ENCODE results near the gene CAMSAP1.

The CAMSAP1 gene

DNA sequence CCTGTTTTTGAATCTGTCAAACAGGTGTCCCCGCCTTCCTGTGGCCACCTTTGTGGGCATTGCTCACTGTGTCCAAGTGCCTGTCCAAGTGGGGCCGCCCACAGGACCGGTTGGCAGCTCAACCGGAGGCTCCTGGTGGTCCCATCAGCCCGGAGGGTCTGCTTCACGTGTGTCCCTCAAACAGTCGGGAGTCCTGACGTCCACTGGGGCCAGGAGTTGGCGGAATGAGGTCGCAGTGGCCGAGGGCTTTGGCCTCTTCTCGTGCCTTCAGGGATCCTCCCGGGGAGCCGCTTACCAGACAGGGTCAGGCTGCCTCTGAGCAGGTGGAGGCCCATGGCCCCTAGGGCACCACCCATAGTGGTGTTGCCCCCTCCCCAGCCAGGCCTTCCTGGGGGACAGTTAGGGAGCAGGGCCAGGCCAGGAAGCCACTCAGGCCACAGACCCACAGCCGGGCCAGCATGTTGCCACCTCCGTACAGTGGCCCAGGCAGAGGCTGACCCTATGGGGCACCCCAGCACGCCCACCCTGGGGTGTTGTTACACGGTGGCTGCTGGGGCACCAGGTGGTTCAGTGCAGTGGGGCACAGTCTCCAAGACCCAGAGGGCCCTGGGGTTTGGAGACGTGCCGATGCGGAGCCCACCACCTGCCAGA is 135.8 kb downstream of the CAMSAP1 start:
- DNase-seq = no peak

DNA sequence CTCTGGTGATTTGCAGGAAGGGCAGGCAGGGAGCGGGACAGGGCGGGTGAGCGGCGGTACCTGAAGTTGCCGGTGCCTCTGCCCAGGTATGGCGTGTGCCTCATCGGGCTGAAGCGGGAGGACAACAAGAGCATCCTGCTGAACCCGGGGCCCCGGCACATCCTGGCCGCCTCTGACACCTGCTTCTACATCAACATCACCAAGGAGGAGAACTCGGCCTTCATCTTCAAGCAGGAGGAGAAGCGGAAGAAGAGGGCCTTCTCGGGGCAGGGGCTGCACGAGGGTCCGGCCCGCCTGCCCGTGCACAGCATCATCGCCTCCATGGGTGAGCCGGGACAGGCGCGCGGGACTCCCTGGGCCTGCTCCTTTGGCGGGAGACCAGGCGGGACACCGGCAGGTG is 136.6 kb downstream of the CAMSAP1 start:
- DNase-seq = no peak

DNA sequence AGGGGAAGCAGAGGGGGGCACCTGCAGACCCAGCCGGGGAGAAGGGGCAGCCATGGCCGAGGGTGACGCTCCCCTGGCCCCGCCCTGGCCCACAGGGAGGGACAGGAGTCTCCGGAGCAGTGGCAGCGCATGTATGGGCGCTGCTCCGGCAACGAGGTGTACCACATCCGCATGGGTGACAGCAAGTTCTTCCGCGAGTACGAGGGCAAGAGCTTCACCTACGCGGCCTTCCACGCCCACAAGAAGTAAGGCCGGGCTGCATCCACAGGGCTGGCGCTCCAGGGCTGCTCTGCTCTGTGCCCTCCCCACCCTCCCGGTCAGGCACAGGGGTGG is 137.2 kb downstream of the CAMSAP1 start:
- DNase-seq = no peak

DNA sequence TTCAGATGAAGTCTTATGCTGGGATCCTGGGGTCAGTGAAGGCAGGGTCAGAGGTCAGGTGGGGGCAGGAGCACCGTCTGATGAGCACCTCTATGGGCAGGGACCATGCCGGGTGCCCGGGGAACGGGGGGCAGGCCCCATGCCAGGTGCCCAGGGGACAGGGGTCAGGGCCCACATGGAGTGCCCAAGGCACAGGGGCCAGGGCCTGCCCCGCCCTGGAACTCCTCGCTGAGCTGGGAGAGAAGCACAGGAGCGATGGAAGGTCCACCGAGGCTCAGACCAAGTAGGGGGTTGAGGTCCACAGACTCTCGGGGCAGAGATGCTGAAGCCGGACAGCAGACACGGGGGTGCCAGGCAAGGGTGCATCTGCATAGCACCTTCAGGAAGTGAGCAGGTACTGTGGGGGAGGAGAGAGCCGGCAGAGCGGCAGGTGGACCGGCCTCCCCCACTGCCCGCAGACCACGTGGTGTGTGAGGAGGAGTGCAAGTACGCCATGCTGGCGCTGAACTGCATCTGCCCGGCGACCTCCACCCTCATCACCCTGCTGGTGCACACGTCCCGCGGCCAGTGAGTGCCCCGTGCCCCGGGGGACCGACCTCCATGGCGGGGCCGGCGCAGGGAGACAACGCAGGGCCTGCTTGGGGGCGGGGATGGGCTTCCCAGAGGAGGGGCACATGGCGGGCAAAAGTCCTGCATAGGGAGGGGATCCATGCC is 137.7 kb downstream of the CAMSAP1 start:
- no peak for DNase-seq

- DNase-seq = no peak
Observed at GRCh38 chr9:135768516-135769218, 138.7 kb downstream of the CAMSAP1 start.

- no peak for DNase-seq
Observed at GRCh38 chr9:135766707-135767106, 140.6 kb downstream of the CAMSAP1 start.

DNA sequence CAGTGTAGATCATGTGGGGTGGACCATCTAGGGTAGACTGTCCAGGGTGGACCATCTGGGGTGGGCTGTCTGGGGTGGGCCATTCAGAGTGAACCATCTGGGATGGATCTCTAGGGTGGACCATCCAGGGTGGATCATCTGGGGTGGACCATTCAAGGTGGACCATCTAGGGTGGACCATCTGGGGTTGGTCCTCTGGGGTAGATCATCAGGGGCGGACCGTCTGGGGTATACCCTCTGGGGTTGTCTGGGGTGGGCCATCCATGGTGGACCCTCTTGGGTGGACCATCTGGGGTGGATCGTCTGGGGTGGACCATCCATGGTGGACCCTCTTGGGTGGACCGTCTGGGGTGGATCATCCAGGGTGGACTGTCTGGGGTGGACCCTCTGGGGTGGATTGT is 141.1 kb downstream of the CAMSAP1 start:
- no peak for DNase-seq

DNA sequence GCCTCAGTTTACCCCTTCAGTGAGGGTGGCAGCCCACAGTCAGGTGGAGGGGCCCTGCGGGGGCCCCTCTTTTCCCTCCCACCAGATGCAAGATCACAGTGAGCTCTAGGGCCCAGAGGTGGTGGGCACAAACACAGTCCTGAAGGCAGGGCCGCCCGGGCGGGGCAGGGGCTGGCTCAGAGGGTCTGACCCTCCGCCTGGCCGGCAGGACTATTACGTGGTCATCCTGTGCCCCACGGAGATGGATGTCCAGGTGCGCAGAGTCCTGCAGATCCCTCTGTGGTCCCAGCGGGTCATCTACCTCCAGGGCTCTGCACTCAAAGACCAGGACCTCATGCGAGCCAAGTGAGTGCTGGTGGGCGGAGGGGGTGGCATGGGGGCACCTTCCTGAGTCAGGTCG is 141.9 kb downstream of the CAMSAP1 start:
- DNase-seq = no peak

GRCh38 chr9:135764731-135765130 is 142.6 kb downstream of the CAMSAP1 start:
- no peak for DNase-seq

- no peak for DNase-seq
Observed at GRCh38 chr9:135763716-135764446, 143.5 kb downstream of the CAMSAP1 start.

DNA sequence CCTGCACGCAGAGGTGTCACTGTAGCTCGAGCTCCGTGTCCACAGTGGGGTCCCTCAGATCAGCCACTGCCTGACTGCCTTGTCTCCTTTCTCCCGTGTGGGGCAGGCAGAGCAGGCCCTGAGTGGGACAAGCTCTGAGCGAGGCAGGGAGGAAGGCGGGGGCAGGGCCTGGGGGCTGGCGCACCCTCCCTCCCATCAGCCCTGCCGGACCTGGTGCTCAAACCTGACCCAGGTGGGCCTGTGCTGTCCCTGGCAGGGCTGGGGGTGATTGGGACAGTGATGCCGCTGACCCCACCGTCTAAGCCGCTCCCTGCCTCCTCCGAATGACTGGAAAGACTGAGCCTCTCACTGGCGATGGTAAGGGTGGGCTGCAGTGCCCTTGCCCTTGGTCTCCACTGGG is 144.4 kb downstream of the CAMSAP1 start:
- no peak for DNase-seq

DNA sequence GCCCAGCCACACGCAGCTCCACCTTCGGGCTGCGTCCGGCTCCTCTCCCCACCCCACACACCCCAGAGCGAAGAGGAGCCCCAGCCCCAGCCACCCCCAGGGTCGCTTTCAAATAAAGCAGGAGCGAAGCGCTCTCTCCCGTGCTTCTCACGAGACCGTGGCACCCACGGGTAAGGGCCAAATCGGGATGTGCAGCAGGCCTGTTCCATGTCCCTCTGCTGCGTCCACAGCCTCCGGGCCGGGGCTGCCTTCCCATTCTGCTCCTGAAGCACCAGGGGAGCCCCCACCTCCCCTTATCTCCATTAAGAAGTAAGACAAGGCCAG is 145.5 kb downstream of the CAMSAP1 start:
- no peak for DNase-seq

GRCh38 chr9:135761150-135761844 is 146.0 kb downstream of the CAMSAP1 start:
- DNase-seq = no peak

- DNase-seq = no peak
Observed at GRCh38 chr9:135760465-135760864, 146.9 kb downstream of the CAMSAP1 start.

DNA sequence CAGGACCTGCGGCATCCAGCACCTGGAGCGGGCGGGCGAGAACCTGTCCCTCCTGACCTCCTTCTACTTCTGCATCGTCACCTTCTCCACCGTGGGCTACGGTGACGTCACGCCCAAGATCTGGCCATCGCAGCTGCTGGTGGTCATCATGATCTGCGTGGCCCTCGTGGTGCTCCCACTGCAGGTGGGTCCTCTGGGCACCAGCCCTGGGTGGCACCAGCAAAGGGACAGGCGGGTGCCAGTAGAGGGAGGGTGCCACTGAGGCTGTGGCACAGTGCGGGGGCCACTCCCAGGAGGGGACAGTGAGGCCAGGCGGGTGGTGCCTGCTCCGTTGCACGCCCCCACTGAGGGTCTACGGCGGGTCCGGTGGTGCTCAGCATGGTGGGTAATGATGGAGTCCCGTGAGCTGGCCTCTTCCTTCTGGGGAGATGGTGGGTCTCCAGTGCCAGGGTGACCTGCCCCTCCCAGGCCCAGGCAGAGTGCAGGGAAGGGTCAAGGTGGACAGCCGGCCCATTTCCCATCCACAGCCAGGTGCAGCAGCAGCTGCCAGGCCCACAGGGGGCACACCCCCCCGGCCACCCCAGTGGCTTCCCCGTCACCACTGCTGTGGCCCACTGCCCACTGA is 147.6 kb downstream of the CAMSAP1 start:
- no peak for DNase-seq

DNA sequence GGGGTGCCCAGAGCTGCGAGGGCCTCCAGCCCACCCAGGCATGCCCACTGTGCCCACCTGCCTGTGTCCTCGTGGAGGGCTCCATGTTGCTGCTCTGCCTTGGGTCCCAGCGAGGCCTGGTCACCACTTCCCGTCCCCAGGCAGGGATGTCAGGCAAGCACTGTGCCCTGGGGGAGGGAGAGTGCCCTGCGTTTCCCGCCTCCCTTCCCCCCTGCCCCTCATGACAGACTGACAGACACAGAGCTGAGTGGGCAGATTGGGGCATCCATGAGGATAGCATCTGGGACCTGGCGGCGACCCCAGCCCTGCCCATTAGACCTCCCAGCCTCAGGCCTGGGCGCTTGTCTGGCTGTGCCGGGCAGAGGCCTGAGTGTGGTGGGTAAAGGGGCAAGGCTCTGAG is 148.5 kb downstream of the CAMSAP1 start:
- no peak for DNase-seq
